ENCODE results near the gene FAM124A. TPM values are rescaled to one million over a fixed set of nuclear protein-coding genes. Genes with fewer than 3 reads are reported as not detected.

FAM124A gene
- total and polyA plus RNA-seq, 2 experiments from 2014 or later: 37.7 to 109 TPM

DNA sequence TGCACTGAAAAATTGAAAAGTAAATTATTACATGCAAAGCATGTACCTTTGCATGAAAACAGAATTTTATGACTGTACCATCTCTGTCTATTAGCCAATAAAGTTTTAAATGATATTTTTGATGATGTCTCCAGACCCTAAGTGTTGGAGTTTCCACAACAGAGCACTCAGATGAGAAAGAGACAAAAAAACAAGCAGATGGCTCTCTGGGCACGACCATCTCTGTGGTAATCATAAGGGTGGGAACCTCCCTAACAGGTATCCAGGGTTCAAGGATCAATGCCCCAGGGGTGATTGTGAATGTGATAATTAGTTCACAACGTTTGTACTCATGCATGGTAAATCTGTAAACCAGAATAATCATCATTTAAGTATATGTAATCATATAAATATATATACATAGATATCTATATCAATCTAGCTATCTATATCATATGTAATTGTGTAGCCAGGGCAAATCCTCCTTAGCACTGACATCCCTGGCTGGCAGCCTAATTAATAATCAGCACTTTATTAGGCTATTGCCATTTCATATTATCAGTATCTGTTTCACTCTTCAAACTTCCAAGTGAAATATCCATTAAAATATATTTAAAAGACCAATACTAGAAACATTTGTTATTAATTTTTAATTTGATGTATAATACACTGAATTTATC, 41.2 kb upstream of the FAM124A start:
- Histone ChIP-seq H3K9me2 (ENCODE audit: insufficient read depth) (no peaks in the 10 kb centered on the region), H3K4me2 (no peak overlapping the region), H3K4me3 (no peak overlapping the region), H3K4me1 (ENCODE audit: insufficient read depth) (peaks cover 44% of the 10 kb centered on the region), H2AFZ (no peak overlapping the region), H3K27ac (ENCODE audit: low read depth) (peak overlapping the region; percentile 24; the same call in 1 of the 2 replicates), H3K27me3 (ENCODE audit: insufficient read depth) (no peaks in the 10 kb centered on the region), H3K79me2 (replicated peaks; ENCODE audit: insufficient read depth) (peaks cover 5% of the 10 kb centered on the region), H4K20me1 (replicated peaks; ENCODE audit: insufficient read depth) (peaks cover 14% of the 10 kb centered on the region), H3K36me3 (ENCODE audit: insufficient read depth) (peaks cover 40% of the 10 kb centered on the region), H3F3A (replicated peaks; ENCODE audit: low read depth) (peaks cover 51% of the 10 kb centered on the region)
- DNase-seq (ENCODE audit: low spot score): peak; percentile 32
- peak; percentile 12; the same call in 2 of the 3 replicates for ATAC-seq
- Mint-ChIP-seq H3K36me3 (ENCODE audit: low read depth) (peaks cover 59% of the 10 kb centered on the region), H3K9me3 (no peaks in the 10 kb centered on the region; the same call in 2 of the 3 replicates), H3K4me1 (peaks cover 51% of the 10 kb centered on the region), H3K27ac (no peak overlapping the region), H3K4me3 (no peak overlapping the region), H3K27me3 (ENCODE audit: insufficient read depth, low read depth, poor library complexity) (peaks cover 16% of the 10 kb centered on the region)
- TF ChIP-seq STAT1 (IDR thresholded peaks at IDR 0.05; ENCODE audit: unreplicated experiment) (no peak), EZH2phosphoT487 (IDR thresholded peaks at IDR 0.05; ENCODE audit: unreplicated experiment) (no peak), CREB1 (CRISPR knock-in tag; IDR thresholded peaks at IDR 0.05; ENCODE audit: low read depth) (0 out of 2 replicates have a peak, but pooled peaks have one; percentile 12), ZNF114 (CRISPR knock-in tag; IDR thresholded peaks at IDR 0.05) (no peak), POLR2AphosphoS5 (IDR thresholded peaks at IDR 0.05; ENCODE audit: low read depth) (peak; percentile 68)

DNA sequence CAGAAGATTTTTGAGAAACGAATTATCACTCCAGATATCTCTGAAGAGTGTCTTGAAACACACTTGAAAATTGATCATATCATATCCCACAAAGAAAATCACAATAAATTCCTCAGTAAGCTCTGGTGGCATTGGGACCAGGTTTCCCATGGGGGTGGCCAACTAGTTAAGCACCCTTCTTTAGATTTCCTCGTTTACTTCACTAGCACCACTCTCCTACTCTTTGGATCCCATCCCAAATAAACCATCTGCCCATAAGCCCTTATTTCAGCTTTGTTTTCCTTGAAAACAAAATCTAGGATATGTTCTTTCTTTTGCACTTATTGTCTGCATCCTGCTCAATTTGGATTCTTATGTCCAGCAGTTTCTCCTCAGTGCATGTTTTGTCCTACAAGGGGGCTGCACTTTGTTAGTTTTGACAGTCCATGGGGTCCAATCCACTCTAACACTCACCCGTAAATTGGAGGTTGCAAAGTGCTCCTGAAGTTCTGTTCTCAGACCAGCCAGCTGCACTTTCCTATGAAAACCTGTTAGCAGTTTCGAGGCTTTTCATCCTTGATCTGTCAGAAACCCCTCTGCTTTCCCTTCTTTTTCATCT, 40.3 kb upstream of the FAM124A start:
- Histone ChIP-seq H3K4me2 (no peak overlapping the region), H3K79me2 (replicated peaks; ENCODE audit: insufficient read depth) (no peaks in the 10 kb centered on the region), H3K4me1 (ENCODE audit: insufficient read depth) (peaks cover 35% of the 10 kb centered on the region), H3K27me3 (ENCODE audit: insufficient read depth) (no peaks in the 10 kb centered on the region), H3K27ac (ENCODE audit: low read depth) (0 out of 2 replicates have a peak overlapping the region, but pooled peaks have one; percentile 20), H3F3A (replicated peaks; ENCODE audit: low read depth) (peaks cover 42% of the 10 kb centered on the region), H4K20me1 (replicated peaks; ENCODE audit: insufficient read depth) (0 out of 2 replicates have a peak, but pooled peaks cover 5% of the 10 kb centered on the region), H2AFZ (no peak overlapping the region), H3K4me3 (no peak overlapping the region), H3K36me3 (ENCODE audit: insufficient read depth) (peaks cover 31% of the 10 kb centered on the region), H3K9me2 (ENCODE audit: insufficient read depth) (no peaks in the 10 kb centered on the region)
- peaks cover 43% of the 10 kb centered on the region for H3K4me1 Mint-ChIP-seq
- H3K27me3 Mint-ChIP-seq (ENCODE audit: insufficient read depth, low read depth, poor library complexity): peaks cover 15% of the 10 kb centered on the region
- peaks cover 50% of the 10 kb centered on the region for H3K36me3 Mint-ChIP-seq (ENCODE audit: low read depth)
- TF ChIP-seq ZNF114 (CRISPR knock-in tag; IDR thresholded peaks at IDR 0.05) (no peak), POLR2AphosphoS5 (IDR thresholded peaks at IDR 0.05; ENCODE audit: low read depth) (peak; percentile 70), CREB1 (CRISPR knock-in tag; IDR thresholded peaks at IDR 0.05; ENCODE audit: low read depth) (no peak)
- peak; percentile 30 for DNase-seq (ENCODE audit: low spot score)
- peak; percentile 5; the same call in 1 of the 3 replicates for ATAC-seq
- H3K4me3 Mint-ChIP-seq: no peak overlapping the region; the same call in 2 of the 3 replicates
- H3K9me3 Mint-ChIP-seq: no peaks in the 10 kb centered on the region; the same call in 2 of the 3 replicates
- peak overlapping the region; percentile 38 for H3K27ac Mint-ChIP-seq

DNA sequence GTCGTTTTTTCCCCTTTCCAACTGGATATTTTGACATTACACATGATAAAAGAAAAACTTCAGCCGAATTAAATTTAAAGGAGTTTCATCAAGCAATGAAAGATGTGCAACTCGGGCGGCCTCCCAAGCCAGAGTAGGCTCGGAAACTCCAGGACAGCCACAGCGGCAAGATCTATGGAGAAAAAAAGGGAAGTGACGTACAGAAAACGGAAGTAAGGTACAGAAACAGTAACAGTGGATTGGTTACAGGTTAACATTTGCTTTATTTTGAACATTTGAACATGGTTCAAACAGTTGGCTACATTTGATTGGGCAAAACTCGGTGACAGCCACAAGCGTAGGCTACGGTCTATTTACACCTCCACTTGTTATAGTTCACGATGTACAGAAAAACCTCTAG, 30.5 kb upstream of the FAM124A start:
- Mint-ChIP-seq H3K4me1 (peaks cover 4% of the 10 kb centered on the region; the same call in 1 of the 3 replicates), H3K27me3 (ENCODE audit: insufficient read depth, low read depth, poor library complexity) (peaks cover 3% of the 10 kb centered on the region), H3K27ac (no peak overlapping the region), H3K4me3 (no peak overlapping the region), H3K9me3 (no peaks in the 10 kb centered on the region), H3K36me3 (ENCODE audit: low read depth) (peaks cover 9% of the 10 kb centered on the region)
- Histone ChIP-seq H3K36me3 (ENCODE audit: insufficient read depth) (peaks cover 3% of the 10 kb centered on the region; the same call in 1 of the 2 replicates), H3F3A (replicated peaks; ENCODE audit: low read depth) (no peaks in the 10 kb centered on the region), H3K4me2 (no peak overlapping the region), H3K27ac (ENCODE audit: low read depth) (no peak overlapping the region), H3K4me1 (ENCODE audit: insufficient read depth) (no peaks in the 10 kb centered on the region), H4K20me1 (replicated peaks; ENCODE audit: insufficient read depth) (no peaks in the 10 kb centered on the region), H3K9me2 (ENCODE audit: insufficient read depth) (no peaks in the 10 kb centered on the region), H3K79me2 (replicated peaks; ENCODE audit: insufficient read depth) (no peaks in the 10 kb centered on the region), H3K4me3 (no peak overlapping the region), H2AFZ (no peak overlapping the region), H3K27me3 (ENCODE audit: insufficient read depth) (peaks cover 21% of the 10 kb centered on the region)
- ATAC-seq: no peak
- no peak for DNase-seq (ENCODE audit: low spot score)
- TF ChIP-seq EZH2 (IDR thresholded peaks at IDR 0.05; ENCODE audit: low read depth, unreplicated experiment): no peak
- TF ChIP-seq EZH2phosphoT487 (IDR thresholded peaks at IDR 0.05; ENCODE audit: unreplicated experiment): no peak
- TF ChIP-seq CREB1 (CRISPR knock-in tag; IDR thresholded peaks at IDR 0.05; ENCODE audit: low read depth): no peak
- no peak for TF ChIP-seq ZNF331 (CRISPR knock-in tag; IDR thresholded peaks at IDR 0.05; ENCODE audit: low read depth)
- no peak for TF ChIP-seq ZNF114 (CRISPR knock-in tag; IDR thresholded peaks at IDR 0.05)
- TF ChIP-seq, protein P1, sequence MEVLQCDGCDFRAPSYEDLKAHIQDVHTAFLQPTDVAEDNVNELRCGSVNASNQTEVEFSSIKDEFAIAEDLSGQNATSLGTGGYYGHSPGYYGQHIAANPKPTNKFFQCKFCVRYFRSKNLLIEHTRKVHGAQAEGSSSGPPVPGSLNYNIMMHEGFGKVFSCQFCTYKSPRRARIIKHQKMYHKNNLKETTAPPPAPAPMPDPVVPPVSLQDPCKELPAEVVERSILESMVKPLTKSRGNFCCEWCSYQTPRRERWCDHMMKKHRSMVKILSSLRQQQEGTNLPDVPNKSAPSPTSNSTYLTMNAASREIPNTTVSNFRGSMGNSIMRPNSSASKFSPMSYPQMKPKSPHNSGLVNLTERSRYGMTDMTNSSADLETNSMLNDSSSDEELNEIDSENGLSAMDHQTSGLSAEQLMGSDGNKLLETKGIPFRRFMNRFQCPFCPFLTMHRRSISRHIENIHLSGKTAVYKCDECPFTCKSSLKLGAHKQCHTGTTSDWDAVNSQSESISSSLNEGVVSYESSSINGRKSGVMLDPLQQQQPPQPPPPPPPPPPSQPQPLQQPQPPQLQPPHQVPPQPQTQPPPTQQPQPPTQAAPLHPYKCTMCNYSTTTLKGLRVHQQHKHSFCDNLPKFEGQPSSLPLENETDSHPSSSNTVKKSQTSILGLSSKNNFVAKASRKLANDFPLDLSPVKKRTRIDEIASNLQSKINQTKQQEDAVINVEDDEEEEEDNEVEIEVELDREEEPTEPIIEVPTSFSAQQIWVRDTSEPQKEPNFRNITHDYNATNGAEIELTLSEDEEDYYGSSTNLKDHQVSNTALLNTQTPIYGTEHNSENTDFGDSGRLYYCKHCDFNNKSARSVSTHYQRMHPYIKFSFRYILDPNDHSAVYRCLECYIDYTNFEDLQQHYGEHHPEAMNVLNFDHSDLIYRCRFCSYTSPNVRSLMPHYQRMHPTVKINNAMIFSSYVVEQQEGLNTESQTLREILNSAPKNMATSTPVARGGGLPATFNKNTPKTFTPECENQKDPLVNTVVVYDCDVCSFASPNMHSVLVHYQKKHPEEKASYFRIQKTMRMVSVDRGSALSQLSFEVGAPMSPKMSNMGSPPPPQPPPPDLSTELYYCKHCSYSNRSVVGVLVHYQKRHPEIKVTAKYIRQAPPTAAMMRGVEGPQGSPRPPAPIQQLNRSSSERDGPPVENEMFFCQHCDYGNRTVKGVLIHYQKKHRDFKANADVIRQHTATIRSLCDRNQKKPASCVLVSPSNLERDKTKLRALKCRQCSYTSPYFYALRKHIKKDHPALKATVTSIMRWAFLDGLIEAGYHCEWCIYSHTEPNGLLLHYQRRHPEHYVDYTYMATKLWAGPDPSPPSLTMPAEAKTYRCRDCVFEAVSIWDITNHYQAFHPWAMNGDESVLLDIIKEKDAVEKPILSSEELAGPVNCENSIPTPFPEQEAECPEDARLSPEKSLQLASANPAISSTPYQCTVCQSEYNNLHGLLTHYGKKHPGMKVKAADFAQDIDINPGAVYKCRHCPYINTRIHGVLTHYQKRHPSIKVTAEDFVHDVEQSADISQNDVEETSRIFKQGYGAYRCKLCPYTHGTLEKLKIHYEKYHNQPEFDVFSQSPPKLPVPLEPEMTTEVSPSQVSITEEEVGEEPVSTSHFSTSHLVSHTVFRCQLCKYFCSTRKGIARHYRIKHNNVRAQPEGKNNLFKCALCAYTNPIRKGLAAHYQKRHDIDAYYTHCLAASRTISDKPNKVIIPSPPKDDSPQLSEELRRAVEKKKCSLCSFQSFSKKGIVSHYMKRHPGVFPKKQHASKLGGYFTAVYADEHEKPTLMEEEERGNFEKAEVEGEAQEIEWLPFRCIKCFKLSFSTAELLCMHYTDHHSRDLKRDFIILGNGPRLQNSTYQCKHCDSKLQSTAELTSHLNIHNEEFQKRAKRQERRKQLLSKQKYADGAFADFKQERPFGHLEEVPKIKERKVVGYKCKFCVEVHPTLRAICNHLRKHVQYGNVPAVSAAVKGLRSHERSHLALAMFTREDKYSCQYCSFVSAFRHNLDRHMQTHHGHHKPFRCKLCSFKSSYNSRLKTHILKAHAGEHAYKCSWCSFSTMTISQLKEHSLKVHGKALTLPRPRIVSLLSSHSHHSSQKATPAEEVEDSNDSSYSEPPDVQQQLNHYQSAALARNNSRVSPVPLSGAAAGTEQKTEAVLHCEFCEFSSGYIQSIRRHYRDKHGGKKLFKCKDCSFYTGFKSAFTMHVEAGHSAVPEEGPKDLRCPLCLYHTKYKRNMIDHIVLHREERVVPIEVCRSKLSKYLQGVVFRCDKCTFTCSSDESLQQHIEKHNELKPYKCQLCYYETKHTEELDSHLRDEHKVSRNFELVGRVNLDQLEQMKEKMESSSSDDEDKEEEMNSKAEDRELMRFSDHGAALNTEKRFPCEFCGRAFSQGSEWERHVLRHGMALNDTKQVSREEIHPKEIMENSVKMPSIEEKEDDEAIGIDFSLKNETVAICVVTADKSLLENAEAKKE (CRISPR knock-in tag; IDR thresholded peaks at IDR 0.05): no peak
